Fibroblast of lung (primary cell): ENCODE results near the gene RFX2. TPM values are rescaled to one million over a fixed set of nuclear protein-coding genes. Genes with fewer than 3 reads are reported as not detected.

Experiments
- DNase-seq, 2 donors: peaks; one replicate each; pipeline versions ENCODE4 v3.0.0 to v3.0.0-alpha.2; 2010; ENCODE audit warnings: low read depth in 2 of 2
- H2AFZ ChIP-seq: 2 replicates; pipeline ENCODE4 v1.5.1; 2012; ENCODE audit warnings: low read length, control low read depth, inconsistent platforms
- H3K27ac ChIP-seq: 2 replicates; pipeline ENCODE4 v1.5.1; 2011; ENCODE audit warnings: low read length, control low read depth; ENCODE audit not compliant: insufficient read depth
- H3K27me3 ChIP-seq: 2 replicates; pipeline ENCODE4 v1.5.1; 2011; ENCODE audit warnings: mild to moderate bottlenecking, low read length; ENCODE audit not compliant: control insufficient read depth, insufficient read depth
- H3K36me3 ChIP-seq: 2 replicates; pipeline ENCODE4 v1.5.1; 2011; ENCODE audit warnings: low read length; ENCODE audit not compliant: control insufficient read depth, insufficient read depth
- H3K4me1 ChIP-seq: 2 replicates; pipeline ENCODE4 v1.5.1; 2011; ENCODE audit warnings: low read length; ENCODE audit not compliant: control insufficient read depth, insufficient read depth; ENCODE audit errors: extremely low read depth
- H3K4me2 ChIP-seq: 2 replicates; pipeline ENCODE4 v1.5.1; 2011; ENCODE audit warnings: low read length, control low read depth; ENCODE audit not compliant: insufficient read depth; ENCODE audit errors: extremely low read depth
- H3K4me3 ChIP-seq, 4 experiments: fragments of 200-600 bp in 1 of 4; sonication (generic) in 1 of 4; replicated peaks in 1 of 4; 2 replicates each; pipeline ENCODE4 v1.5.1; 2011 to 2016; ENCODE audit warnings: low read length in 4 of 4, low read depth in 3 of 4, mild to moderate bottlenecking in 3 of 4, control low read depth in 2 of 4, inconsistent platforms in 1 of 4, mixed read lengths in 1 of 4; ENCODE audit not compliant: insufficient read depth in 1 of 4; ENCODE audit errors: control extremely low read depth in 1 of 4
- H3K79me2 ChIP-seq: 2 replicates; pipeline ENCODE4 v1.5.1; 2012; ENCODE audit warnings: mild to moderate bottlenecking, low read length, inconsistent platforms; ENCODE audit not compliant: control insufficient read depth, insufficient read depth
- H3K9ac ChIP-seq: 2 replicates; pipeline ENCODE4 v1.5.1; 2011; ENCODE audit warnings: mild to moderate bottlenecking, low read length, control low read depth; ENCODE audit not compliant: insufficient read depth
- H3K9me3 ChIP-seq: 2 replicates; pipeline ENCODE4 v1.5.1; 2012; ENCODE audit warnings: low read depth, low read length; ENCODE audit not compliant: control insufficient read depth, insufficient read depth
- H4K20me1 ChIP-seq: 2 replicates; pipeline ENCODE4 v1.5.1; 2011; ENCODE audit warnings: low read length; ENCODE audit not compliant: control insufficient read depth, insufficient read depth; ENCODE audit errors: extremely low read depth
- EZH2 ChIP-seq: IDR thresholded peaks from 2 replicates; pipeline ENCODE4 v1.5.1; 2012; ENCODE audit warnings: low read length, control low read depth, mild to moderate bottlenecking; ENCODE audit errors: missing control alignments
- polyA plus RNA-seq, 2 donors: library from polyadenylated mRNA; depleted of rRNA in 1 of 2; stranded (reverse) in 1 of 2; unstranded in 1 of 2; fragments of >200 nt; gene quantifications; 2 replicates each; pipeline ENCODE4 v1.2.1, GENCODE V29; 2011 to 2012; ENCODE audit warnings: missing spikeins in 1 of 2
- total RNA-seq: library from RNA; depleted of rRNA; stranded (reverse); fragments of >200 nt; gene quantifications from 2 replicates; pipeline ENCODE4 v1.2.1, GENCODE V29; 2014
- TF ChIP-seq, protein P1 (sequence below), 2 donors: IDR thresholded peaks in 1 of 2; conservative IDR thresholded peaks in 1 of 2; 1 replicate in 1 of 2; 2 replicates in 1 of 2; pipeline ENCODE4 v1.5.1; 2011 to 2012; ENCODE audit warnings: low read length in 2 of 2, control low read depth in 1 of 2, inconsistent platforms in 1 of 2, low read depth in 1 of 2, mild to moderate bottlenecking in 1 of 2

RFX2 gene
- total and polyA plus RNA-seq, 2 donors (not counting 1 experiment from before 2014, with no cell fraction given), result 2.5 to 9.6 TPM

GRCh38 chr19:5992756-5993155, 117.5 kb downstream of the RFX2 start:
- Histone ChIP-seq H3K36me3 (no peaks in the 10 kb centered on the region), H3K9me3 (no peaks in the 10 kb centered on the region), H3K4me2 (no peak overlapping the region), H3K4me3 (no peak overlapping the region), H3K27me3 (no peaks in the 10 kb centered on the region), H3K79me2 (no peaks in the 10 kb centered on the region), H3K9ac (no peak overlapping the region), H3K4me1 (peaks cover 3% of the 10 kb centered on the region), H4K20me1 (no peaks in the 10 kb centered on the region), H2AFZ (no peak overlapping the region), H3K27ac (no peak overlapping the region)
- TF ChIP-seq EZH2, result no peak
- TF ChIP-seq, protein P1, sequence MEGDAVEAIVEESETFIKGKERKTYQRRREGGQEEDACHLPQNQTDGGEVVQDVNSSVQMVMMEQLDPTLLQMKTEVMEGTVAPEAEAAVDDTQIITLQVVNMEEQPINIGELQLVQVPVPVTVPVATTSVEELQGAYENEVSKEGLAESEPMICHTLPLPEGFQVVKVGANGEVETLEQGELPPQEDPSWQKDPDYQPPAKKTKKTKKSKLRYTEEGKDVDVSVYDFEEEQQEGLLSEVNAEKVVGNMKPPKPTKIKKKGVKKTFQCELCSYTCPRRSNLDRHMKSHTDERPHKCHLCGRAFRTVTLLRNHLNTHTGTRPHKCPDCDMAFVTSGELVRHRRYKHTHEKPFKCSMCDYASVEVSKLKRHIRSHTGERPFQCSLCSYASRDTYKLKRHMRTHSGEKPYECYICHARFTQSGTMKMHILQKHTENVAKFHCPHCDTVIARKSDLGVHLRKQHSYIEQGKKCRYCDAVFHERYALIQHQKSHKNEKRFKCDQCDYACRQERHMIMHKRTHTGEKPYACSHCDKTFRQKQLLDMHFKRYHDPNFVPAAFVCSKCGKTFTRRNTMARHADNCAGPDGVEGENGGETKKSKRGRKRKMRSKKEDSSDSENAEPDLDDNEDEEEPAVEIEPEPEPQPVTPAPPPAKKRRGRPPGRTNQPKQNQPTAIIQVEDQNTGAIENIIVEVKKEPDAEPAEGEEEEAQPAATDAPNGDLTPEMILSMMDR (conservative IDR thresholded peaks at IDR 0.05 in 1 of 2, IDR thresholded peaks at IDR 0.05 in 1 of 2; ENCODE audit: low read depth in 1 of 2, low read length in 2 of 2), result no peak
- no peak for DNase-seq

GRCh38 chr19:5991244-5991838, 119.0 kb downstream of the RFX2 start:
- Histone ChIP-seq H3K27me3 (no peaks in the 10 kb centered on the region), H3K36me3 (no peaks in the 10 kb centered on the region), H3K27ac (no peak overlapping the region), H4K20me1 (no peaks in the 10 kb centered on the region), H2AFZ (no peak overlapping the region), H3K4me2 (no peak overlapping the region), H3K9ac (no peak overlapping the region), H3K9me3 (no peaks in the 10 kb centered on the region), H3K4me3 (no peak overlapping the region), H3K79me2 (no peaks in the 10 kb centered on the region), H3K4me1 (peaks cover 3% of the 10 kb centered on the region)
- TF ChIP-seq EZH2, result no peak
- TF ChIP-seq, protein P1 (conservative IDR thresholded peaks at IDR 0.05 in 1 of 2, IDR thresholded peaks at IDR 0.05 in 1 of 2; ENCODE audit: low read depth in 1 of 2, low read length in 2 of 2), result no peak
- no peak for DNase-seq

DNA sequence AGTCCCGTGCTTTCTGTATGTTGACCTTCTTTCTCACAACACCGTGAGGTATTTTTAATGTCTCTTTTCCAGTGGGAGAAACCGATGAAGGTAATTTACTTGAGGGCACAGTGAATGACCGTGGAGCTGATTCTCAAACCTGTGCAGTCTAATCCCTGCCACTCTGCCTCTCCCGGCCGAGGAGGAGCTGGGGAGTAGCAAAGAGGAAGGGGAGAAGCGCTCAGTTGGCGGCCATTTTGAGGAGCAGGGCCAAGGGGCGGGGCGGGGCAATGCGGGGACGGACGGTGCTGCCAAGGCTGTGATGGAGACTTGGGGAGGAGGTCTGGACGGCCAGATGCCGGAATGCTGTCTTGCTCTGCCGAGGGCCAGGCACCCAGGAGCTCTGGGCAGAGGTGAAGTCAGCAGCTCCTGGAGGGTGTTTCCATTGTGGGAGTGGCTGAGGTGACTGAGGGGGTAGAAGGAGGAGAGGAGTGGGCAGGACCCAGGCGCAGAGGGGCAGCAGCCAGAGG, 120.0 kb downstream of the RFX2 start:
- Histone ChIP-seq H3K36me3 (no peaks in the 10 kb centered on the region), H3K79me2 (no peaks in the 10 kb centered on the region), H3K27ac (no peak overlapping the region), H3K9ac (no peak overlapping the region), H3K27me3 (no peaks in the 10 kb centered on the region), H2AFZ (peak overlapping the region; percentile 44), H3K4me2 (peak overlapping the region; percentile 49), H3K4me1 (peaks cover 8% of the 10 kb centered on the region), H4K20me1 (no peaks in the 10 kb centered on the region), H3K9me3 (no peaks in the 10 kb centered on the region), H3K4me3 (no peak overlapping the region)
- TF ChIP-seq EZH2, result no peak
- TF ChIP-seq, protein P1 (conservative IDR thresholded peaks at IDR 0.05 in 1 of 2, IDR thresholded peaks at IDR 0.05 in 1 of 2; ENCODE audit: low read depth in 1 of 2, low read length in 2 of 2), result no peak
- no peak for DNase-seq
